GM12874 (cell line): ENCODE data around the gene FOCAD.

Source experiments
- TF ChIP-seq, protein P1 (sequence below): IDR thresholded peaks from 2 replicates; pipeline ENCODE4 v1.5.1; 2011; ENCODE audit warnings: low read depth, mild to moderate bottlenecking, control low read depth, low read length, moderate library complexity; ENCODE audit not compliant: insufficient read depth

The FOCAD gene

DNA sequence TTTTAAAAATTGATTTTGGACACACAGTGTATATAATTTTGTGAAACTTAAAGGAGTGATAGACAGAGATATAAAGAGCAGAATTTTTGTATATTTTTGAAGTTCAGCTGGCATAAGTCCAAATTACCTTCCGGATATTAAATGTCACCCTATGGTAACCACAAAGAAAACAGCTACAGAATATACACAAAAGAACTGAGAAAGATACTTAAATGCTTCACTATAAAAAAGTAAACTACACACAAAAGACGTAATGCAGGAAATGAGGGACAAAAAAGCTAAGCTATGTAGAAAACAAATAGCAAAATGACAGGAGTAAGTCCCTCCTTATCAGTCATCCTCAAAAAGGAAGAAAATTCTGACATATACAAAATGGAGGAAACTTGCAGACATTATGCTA is 318.0 kb downstream of the FOCAD start:
- TF ChIP-seq, protein P1, sequence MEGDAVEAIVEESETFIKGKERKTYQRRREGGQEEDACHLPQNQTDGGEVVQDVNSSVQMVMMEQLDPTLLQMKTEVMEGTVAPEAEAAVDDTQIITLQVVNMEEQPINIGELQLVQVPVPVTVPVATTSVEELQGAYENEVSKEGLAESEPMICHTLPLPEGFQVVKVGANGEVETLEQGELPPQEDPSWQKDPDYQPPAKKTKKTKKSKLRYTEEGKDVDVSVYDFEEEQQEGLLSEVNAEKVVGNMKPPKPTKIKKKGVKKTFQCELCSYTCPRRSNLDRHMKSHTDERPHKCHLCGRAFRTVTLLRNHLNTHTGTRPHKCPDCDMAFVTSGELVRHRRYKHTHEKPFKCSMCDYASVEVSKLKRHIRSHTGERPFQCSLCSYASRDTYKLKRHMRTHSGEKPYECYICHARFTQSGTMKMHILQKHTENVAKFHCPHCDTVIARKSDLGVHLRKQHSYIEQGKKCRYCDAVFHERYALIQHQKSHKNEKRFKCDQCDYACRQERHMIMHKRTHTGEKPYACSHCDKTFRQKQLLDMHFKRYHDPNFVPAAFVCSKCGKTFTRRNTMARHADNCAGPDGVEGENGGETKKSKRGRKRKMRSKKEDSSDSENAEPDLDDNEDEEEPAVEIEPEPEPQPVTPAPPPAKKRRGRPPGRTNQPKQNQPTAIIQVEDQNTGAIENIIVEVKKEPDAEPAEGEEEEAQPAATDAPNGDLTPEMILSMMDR = no peak

DNA sequence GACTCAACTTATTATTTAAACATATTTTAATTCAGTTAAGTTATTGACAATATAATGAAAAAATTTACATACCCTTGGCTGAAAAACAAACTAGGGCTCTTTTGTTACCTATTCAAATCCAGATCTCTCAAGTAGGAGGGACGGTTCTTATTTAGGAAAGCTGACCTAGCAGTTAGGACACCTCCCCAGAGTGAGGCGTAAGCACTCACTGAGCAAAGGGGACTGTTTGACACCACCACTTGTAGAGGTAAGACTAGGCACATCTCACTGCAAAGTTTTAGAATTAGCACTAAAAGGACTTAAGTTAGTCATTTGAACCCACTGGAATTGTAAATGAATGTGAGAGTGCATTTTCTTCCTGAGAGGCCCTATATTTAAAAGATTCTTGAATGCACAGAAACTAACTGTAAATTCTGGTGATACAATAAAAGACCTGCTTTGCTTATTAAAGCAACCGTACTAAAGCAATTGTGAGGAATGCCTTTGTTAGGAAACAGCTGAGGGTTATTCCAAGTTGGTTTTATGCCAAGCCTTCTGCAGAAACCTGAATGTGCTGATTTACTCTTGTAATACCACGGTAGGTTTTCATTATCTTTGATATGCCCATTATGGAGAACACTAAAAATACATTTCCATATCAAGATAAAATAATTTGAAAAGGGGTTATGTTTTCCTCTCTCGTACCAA is 331.2 kb downstream of the FOCAD start:
- TF ChIP-seq, protein P1 = no peak

DNA sequence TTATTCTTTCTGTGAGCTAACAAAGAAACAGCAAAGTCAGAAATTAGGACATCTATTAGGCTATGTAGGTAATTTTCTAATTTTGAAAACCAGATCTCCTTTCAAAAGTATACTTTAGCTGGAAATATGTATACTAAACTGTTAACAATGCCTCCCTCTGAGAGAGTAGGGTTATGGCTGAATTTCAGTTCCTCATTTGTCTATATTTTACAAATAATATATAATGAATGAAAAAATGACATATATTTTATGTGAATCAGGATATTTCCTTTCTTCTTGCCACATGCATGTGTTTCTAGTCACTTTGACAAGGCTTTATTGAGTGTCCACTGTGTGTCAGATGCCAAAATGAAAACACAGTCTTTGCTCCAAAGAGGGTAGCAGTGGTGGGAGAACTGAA is 331.9 kb downstream of the FOCAD start:
- TF ChIP-seq, protein P1 = no peak

DNA sequence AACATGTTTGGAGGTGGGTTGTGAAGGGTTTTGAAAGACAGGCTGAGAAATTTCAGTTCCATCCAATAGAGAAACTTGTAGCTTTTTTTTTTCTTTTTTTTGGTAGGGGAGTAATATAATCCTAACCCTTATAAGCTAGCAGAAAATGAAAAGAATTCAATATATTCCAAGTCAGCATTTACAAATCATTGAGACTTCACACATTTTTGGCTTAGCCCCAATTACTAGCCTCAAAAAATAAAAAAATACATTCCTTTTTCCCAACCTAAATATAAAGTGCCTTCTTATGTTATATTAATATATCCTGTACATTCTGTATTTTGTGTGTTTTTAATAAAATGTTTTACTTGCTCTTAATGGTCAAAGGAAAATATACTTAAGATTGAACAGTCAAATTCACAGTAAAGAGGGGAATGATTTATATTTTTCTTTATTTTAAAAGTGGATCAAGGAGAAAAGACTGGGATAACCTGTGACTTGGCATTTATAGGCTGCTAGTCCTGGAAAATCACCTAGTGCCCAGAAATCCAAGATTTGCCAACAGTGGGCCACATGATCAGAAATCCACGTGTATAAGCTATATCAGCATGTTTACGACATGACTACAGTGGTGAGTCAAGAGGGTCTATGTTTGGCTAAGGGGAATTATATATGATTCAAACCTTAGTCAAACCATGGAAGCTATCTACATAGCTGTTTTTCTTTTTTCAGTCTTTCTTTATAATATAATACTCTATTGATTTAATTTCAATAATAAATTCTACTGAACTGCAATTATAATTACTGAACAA is 332.8 kb downstream of the FOCAD start:
- TF ChIP-seq, protein P1 = no peak

DNA sequence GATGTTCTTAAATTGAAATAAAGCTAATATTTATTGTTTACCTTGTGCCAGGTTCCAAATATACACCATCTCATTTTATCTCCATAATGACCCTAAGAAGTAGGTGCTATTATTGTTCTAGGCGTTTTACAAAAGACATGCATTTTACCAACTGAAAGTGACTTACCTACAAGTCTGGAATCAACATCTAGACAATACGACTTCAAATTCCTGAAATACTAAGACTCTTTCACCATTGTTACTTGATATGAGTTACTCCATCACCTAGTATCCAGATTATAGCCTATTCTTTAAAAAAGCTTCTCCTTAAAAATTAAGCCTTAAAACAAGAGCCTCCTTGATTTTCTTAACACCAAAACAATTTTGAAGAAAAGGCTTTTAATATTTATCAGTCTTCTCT is 334.1 kb downstream of the FOCAD start:
- TF ChIP-seq, protein P1 = no peak

DNA sequence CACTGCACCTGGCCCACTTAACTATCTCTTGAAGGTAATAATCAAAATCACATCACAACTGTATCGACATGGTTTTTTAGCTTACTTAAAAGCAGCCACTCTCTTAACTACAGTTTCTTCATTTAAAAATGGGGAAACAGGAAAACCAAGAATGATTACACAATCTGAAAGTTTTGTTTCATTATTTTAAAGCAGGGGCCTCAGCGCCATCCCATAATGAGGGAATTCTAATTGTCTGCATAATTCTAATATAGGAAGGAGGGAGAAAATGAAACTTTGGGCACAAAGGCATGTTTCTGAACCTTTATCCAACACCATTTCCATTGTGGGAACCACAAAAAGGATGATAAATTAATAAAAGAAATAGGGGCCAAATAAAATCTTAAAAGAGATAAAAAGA is 339.8 kb downstream of the FOCAD start:
- TF ChIP-seq, protein P1 = no peak

DNA sequence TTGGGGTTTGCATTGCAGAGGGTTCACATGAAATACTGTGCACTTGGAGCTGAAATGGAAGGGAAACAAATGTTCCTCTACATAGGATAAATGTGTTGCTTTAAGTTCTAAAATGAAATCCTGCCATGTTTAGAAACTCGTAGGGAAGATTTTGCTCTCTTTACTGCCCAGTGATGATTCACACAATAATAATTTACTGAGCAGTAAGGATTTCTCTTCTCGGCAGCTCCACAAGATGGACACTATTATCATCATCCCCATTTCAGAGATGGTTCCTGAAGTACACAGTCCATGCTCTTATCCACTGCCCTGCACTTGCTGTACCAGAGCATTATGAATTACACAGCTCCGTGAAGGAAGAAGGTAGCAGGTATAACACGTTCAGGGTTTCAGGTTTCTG is 343.2 kb downstream of the FOCAD start:
- TF ChIP-seq, protein P1 = no peak
